Hematopoietic multipotent progenitor cell treated with erythropoietin and hydrocortisone succinate and interleukin-3 and kit ligand, for 4 days (in vitro differentiated cells): ENCODE data around the gene ABCB1.
A peak's percentile ranks its signal among the peaks of the same experiment; 100 is the strongest.

Experiments used
- DNase-seq: peaks from one replicate; pipeline ENCODE4 v3.0.0-alpha.2; 2015

Gene ABCB1

GRCh38 chr7:87600130-87601124 is at the start of gene ABCB1:
TSS of gene ABCB1 (minus strand) at chr7:87600884. CDS start at chr7:87600184, 700 bp downstream.
- peak; percentile 81 for DNase-seq

GRCh38 chr7:87648316-87648715 is 47.6 kb upstream of the ABCB1 start:
- peak; percentile 14 for DNase-seq

DNA sequence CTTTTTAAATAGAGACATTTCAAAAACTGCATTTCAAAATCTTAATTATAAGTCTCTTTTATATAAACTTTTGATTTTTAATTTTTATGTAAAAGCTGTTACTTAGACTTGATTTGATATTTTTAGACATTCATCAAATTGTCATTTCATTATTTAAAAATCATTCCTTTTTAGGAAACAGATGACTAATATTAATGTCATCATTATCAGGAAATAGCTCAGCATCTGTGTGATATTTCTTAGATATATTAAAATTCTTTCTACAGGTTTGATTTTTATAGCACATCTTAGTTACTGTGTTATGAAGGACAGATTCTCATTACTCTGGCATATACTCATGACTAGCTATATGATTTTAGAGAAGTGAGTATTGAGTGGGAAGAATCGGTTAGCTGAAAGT is 44.8 kb upstream of the ABCB1 start:
- no peak for DNase-seq

- DNase-seq, result no peak
Observed at GRCh38 chr7:87635921-87636320, 35.2 kb upstream of the ABCB1 start.

DNA sequence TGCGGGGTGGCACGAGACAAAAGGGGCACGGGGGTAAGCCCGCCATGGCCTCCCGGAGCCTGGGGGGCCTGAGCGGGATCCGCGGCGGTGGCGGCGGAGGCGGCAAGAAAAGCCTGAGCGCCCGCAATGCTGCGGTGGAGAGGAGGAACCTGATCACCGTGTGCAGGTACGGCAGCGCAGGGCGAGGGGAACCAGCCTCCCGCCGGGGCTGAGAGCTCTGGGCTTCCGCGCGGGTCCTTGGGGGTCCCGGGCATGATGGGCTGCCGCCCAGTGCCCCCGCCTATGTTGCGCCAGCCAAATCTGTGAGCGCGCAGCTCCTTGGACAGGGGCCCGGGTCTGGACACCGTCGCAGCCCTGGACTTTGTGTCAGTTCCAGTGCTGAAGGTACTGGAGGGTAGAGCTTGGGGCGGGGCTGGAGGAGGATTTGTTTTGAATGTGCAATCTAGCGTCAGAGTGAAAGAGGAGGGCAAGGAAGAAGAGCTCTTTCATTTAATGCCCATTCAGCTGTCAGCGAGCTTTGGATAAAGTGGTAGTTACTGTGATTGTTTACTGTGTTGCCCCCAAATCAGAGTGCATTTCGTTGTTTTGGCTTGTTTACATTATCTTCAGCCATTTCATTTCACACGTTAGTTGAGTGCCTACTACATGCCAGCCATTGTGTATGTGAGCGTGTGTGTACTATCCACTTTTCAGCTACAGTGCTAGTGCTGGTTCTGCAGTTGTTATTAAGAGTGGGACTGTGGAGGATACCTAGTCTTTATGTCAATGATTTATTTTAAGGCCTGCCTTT is 28.3 kb upstream of the ABCB1 start:
- DNase-seq, result peak; percentile 36

DNA sequence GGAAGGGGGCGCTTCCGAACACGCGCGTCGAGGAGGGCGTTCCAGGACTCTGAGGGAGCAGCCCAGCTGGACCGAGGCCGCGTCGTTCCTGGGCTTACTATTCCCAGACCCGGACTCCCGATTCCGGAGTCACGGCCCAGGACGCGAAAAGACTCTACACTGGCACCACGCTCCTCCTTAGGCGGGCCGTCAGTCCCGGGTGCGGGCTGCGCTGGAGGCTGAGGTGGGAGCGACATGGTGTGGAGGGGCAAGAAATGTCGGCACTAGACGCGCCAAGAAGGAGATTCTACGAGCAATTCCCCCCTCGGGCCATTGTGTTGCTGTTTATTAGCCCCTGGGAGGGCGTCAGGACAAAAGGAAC is 26.9 kb upstream of the ABCB1 start:
- no peak for DNase-seq

DNA sequence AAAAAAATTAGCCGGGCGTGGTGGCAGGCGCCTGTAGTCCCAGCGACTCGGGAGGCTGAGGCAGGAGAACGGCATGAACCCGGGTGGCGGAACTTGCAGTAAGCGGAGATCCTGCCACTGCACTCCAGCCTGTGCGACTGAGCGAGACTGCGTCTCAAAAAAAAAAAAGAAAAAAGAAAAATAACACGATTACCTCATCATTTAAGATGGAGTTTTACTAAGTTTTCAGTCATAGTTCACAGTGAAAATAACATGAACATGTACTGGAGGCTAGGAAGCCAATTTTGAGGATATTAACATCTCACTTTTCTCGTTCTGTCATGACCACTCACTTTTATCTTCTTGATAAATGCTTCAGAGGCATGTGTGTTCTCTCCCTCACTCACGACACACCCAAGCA is 24.4 kb upstream of the ABCB1 start:
- no peak for DNase-seq

DNA sequence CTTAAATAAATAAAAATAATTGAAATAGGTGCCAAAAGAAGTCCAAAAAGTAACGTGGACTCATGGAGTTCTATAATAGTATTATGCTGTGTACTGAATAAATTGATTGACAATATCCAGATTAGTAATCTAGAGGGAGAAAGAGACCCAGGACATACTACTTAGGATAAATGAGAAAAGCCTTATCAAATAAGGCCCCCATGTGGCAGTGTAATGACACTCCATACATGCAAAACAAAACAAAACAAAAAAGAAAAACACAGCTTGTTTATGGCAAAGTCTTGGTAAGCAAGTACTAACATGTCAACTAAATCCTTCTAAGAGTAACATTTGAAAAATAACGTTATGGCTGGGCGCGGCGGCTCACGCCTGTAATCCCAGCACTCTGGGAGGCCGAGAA is 23.9 kb upstream of the ABCB1 start:
- peak; percentile 29 for DNase-seq

DNA sequence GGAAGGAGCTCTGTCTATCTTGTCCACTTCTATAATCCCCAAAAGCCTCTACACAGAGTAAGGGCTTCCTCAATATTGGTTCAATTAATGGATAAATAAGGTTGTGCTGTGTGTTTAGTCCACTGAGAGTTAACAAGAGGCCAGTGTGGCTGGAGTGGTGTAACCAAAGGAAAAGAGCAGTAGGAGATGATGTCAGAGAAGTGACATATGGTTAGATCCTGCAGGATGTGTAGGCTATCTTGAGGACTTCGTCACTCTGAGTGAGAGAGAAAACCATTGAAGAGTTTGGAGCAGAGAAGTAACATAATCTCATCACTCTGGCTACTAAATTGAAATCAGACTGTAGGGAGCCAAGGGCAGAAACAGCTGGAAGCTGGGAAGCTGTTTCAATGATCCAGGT is 14.5 kb upstream of the ABCB1 start:
- DNase-seq, result no peak

GRCh38 chr7:87609916-87610315 is 9.2 kb upstream of the ABCB1 start:
- DNase-seq, result no peak

DNA sequence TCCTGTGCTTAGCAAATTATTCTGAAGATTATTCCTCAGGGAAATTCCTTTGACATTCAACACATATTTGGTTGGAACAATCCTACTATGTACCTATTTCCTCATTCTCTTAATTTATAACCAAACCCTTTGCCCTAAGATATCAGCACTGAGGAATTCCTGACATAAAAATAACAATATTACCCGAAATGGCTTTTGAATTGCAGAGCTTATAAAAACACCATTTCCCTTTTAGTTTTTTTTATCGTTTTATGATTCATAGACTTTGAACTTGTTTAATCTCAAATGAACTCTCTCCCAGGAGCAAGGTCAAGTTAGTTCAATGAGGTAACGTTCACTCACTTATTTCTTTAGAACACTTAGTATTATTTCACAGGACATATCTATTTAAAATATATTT is 7.7 kb upstream of the ABCB1 start:
- no peak for DNase-seq

GRCh38 chr7:87604264-87604663 is 3.6 kb upstream of the ABCB1 start:
- DNase-seq, result no peak

- peak; percentile 90 for DNase-seq
Observed at GRCh38 chr7:87599336-87599735, 1.3 kb downstream of the ABCB1 start.

DNA sequence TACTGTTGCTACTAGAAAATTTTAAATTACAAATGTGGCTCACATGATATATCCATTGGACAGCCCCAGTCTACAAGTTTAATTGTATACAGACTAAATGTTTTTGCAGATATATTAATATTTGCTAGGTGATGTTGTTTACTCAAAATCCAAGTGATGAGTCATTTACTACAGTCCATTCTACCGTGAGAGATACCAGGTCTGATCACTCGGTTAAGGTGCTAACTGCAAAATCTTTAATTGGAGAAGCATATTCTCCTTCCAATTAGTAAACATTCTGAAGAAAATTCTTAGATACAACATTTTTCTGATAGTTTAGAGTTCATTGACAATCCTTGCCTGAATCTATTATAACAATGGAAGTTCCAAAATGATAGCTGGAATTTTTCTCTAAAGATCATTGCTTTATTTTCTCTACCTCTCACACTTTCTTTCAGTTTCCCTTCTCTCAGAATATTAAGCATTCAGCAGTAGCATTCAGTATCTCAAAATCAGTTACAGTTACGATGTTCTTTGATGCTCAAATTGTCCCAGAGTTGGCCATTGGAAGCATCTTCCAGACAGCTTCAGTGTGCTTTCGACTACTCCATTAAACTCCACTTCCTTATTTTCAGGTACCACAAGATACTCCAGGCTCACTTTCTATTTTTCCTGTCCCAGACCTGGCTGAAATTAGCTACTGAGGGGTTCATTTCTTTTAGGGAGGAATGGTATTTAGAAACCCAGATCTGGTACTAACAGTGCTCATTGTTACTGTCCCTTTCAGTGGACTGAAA is 2.3 kb downstream of the ABCB1 start:
- no peak for DNase-seq

- DNase-seq, result no peak
Observed at GRCh38 chr7:87596696-87597095, 4.0 kb downstream of the ABCB1 start.

- DNase-seq, result no peak
Observed at GRCh38 chr7:87596136-87596535, 4.5 kb downstream of the ABCB1 start.

DNA sequence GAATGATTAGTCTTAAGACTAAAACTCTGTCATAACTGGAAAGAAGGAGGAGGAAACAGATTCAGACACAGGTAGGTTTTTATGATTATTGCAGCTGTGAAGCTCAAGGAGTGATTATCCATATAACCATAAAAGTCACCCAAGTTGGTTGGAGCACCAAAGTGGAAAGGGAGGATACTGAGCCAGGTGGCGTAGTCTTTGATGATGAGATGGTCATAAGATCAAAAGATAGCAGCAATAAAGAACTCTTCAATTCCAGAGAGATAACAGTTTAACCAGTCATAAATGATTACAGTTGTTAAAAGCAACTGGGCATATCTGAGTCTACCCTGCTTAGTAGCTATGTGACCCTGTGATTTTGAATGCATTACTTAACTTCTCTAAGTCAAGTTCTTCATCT is 8.4 kb downstream of the ABCB1 start:
- no peak for DNase-seq

- no peak for DNase-seq
Observed at GRCh38 chr7:87591211-87591610, 9.5 kb downstream of the ABCB1 start.

DNA sequence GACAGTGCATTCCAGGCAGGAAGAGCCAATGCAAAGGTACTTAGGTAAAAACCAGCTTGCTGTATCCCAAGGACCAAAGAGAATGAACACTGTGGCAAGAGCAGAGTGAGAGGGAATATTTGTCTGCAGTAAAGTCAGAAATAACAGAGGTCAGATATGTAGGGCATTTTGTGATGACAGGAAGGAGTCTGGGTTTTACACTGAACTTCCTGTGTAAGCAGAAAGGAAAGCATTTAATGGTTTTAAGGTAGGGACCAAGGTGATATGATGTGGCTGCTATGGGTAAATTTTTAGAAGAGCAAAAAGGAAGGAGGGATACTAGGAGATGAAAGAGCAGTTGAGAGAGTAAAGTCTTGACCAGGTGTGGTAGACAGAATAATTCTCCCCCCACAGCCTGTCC is 10.1 kb downstream of the ABCB1 start:
- no peak for DNase-seq

GRCh38 chr7:87589631-87590030 is 11.1 kb downstream of the ABCB1 start:
- DNase-seq, result no peak

DNA sequence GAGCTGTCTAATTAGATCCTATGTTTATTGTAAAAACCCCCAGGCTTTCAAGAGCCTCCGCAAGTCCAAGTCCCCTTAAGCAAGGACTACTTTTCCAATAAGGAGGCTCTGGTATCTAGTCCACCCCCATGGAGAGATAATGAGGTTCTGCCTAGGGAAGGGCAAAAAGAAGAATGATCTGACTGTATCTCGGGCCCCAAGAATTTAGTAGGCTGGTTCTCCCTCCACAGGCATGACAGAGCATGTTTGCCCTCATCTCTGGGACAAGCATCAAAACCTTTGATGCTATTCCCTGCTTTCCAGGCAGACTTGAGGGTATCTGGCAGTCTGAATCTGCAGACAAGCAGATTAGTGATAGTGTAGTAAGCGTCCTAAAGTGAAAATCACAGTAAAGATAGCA is 19.0 kb downstream of the ABCB1 start:
- DNase-seq, result no peak

GRCh38 chr7:87580636-87581035 is 20.0 kb downstream of the ABCB1 start:
- no peak for DNase-seq

GRCh38 chr7:87575521-87575920 is 25.2 kb downstream of the ABCB1 start:
- no peak for DNase-seq
